ELR (cell line): ENCODE measurements around the gene ADA.

Source experiments
- DNase-seq: peaks from one replicate; pipeline ENCODE4 v3.0.0-alpha.2; 2015; ENCODE audit warnings: low read depth

ADA gene

GRCh38 chr20:44624152-44624551 is 27.3 kb downstream of the ADA start:
- DNase-seq: no peak

- DNase-seq: no peak
Measured at GRCh38 chr20:44622501-44623270, 28.8 kb downstream of the ADA start.

GRCh38 chr20:44621939-44622338 is 29.6 kb downstream of the ADA start:
- DNase-seq: no peak

- DNase-seq: no peak
Measured at GRCh38 chr20:44621325-44621724, 30.2 kb downstream of the ADA start.

- no peak for DNase-seq
Measured at GRCh38 chr20:44620030-44620429, 31.5 kb downstream of the ADA start.

GRCh38 chr20:44619294-44619693 is 32.2 kb downstream of the ADA start:
- DNase-seq: no peak

- no peak for DNase-seq
Measured at GRCh38 chr20:44618318-44618731, 33.2 kb downstream of the ADA start.

GRCh38 chr20:44616604-44616964 is 34.9 kb downstream of the ADA start:
- no peak for DNase-seq

GRCh38 chr20:44615876-44616603 is 35.5 kb downstream of the ADA start:
- no peak for DNase-seq

GRCh38 chr20:44615169-44615791 is 36.2 kb downstream of the ADA start:
- no peak for DNase-seq

GRCh38 chr20:44614525-44614924 is 37.0 kb downstream of the ADA start:
- no peak for DNase-seq

- DNase-seq: no peak
Measured at GRCh38 chr20:44613575-44613974, 37.9 kb downstream of the ADA start.

- no peak for DNase-seq
Measured at GRCh38 chr20:44610313-44610962, 41.1 kb downstream of the ADA start.

- peak; percentile 97 for DNase-seq
Measured at GRCh38 chr20:44609516-44610312, 41.8 kb downstream of the ADA start.

GRCh38 chr20:44609006-44609515 is 42.4 kb downstream of the ADA start:
- DNase-seq: peak; percentile 10

- DNase-seq: no peak
Measured at GRCh38 chr20:44606725-44607441, 44.6 kb downstream of the ADA start.

- no peak for DNase-seq
Measured at GRCh38 chr20:44603327-44603726, 48.2 kb downstream of the ADA start.

- DNase-seq: no peak
Measured at GRCh38 chr20:44601801-44602204, 49.7 kb downstream of the ADA start.

GRCh38 chr20:44601236-44601671 is 50.2 kb downstream of the ADA start:
- DNase-seq: no peak

GRCh38 chr20:44600758-44601201 is 50.7 kb downstream of the ADA start:
- no peak for DNase-seq

GRCh38 chr20:44600301-44600700 is 51.2 kb downstream of the ADA start:
- no peak for DNase-seq
